GM12873 (cell line): ENCODE measurements around the gene XYLT1.

Experiments used
- TF ChIP-seq, protein P1 (sequence below): IDR thresholded peaks from 2 replicates; pipeline ENCODE4 v1.5.1; 2012; ENCODE audit warnings: low read depth, mild to moderate bottlenecking, moderate library complexity, low read length, control low read depth; ENCODE audit not compliant: insufficient read depth; ENCODE audit errors: missing control alignments

The XYLT1 gene

DNA sequence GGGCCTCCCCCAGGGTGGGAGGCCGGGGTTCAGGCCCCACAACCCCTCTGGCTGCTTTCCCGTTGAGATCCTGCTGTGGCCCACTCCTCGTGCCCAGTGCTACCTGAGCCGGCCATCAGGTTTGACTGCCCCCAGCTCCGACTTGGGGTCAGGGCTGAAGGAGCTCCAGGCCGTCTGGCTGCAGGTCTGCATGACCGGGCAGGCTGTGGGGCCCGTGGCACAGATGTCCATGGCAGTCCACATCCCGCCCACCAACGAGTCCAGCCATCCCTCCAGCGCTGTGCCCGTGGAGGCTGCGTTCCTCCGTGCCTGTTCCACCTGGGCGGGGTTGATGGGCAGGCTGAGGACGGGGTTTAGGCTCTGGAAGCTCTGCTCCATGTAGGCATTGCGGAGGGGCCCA lies 362.2 kb downstream of the XYLT1 start:
- TF ChIP-seq, protein P1, sequence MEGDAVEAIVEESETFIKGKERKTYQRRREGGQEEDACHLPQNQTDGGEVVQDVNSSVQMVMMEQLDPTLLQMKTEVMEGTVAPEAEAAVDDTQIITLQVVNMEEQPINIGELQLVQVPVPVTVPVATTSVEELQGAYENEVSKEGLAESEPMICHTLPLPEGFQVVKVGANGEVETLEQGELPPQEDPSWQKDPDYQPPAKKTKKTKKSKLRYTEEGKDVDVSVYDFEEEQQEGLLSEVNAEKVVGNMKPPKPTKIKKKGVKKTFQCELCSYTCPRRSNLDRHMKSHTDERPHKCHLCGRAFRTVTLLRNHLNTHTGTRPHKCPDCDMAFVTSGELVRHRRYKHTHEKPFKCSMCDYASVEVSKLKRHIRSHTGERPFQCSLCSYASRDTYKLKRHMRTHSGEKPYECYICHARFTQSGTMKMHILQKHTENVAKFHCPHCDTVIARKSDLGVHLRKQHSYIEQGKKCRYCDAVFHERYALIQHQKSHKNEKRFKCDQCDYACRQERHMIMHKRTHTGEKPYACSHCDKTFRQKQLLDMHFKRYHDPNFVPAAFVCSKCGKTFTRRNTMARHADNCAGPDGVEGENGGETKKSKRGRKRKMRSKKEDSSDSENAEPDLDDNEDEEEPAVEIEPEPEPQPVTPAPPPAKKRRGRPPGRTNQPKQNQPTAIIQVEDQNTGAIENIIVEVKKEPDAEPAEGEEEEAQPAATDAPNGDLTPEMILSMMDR, result no peak

GRCh38 chr16:17107450-17107849 lies 363.3 kb downstream of the XYLT1 start:
- TF ChIP-seq, protein P1, result no peak

DNA sequence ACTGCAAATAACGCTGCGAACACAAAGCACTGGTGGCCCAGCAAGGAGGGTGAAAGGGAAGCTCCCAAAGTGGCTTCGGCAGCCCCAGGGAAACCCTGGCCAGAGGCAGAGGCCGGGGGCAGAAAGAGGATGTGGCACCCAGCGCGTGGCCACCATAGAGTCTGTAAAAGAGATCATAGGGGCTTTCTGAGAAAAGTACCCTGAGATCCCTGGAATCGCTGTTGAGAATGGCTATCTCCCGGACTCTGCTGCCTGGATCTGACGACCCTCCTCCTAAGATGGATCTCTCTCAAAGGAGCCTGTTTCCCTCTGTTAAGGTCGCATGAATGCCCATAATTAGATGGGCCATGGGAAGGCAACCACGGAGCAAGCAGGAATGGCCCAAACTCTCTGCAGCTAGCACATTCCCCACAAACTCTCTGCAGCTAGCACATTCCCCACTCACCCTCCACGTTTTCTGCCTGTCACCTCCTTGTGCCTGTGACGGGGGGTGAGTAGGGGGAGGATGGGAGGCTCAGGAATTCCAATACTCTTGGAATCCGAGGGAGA lies 364.4 kb downstream of the XYLT1 start:
- TF ChIP-seq, protein P1, result no peak

GRCh38 chr16:17105239-17105797 lies 365.4 kb downstream of the XYLT1 start:
- TF ChIP-seq, protein P1, result no peak

GRCh38 chr16:17104654-17105053 lies 366.1 kb downstream of the XYLT1 start:
- TF ChIP-seq, protein P1, result no peak

- TF ChIP-seq, protein P1, result no peak
Observed at GRCh38 chr16:17103216-17103615, 367.5 kb downstream of the XYLT1 start.

DNA sequence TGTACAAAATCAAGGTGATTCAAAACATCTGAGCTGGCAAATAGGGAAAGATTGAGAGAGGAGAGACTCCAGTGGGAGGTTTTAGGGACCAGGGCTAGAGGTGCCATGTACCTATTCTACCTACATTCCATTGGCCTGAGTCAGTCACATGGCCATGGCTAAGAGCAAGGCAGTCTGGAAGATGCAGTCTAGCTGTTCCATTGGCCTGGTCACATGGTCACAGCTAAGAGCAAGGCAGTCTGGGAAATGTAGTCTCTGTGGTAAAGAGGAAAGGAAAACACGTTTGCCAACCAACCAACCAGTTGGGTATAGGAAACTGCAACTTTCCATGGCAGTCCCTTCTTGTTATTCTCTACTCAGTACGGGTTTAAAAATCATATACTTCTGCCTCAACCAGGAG lies 369.1 kb downstream of the XYLT1 start:
- TF ChIP-seq, protein P1, result no peak
